A673 (cell line): ENCODE measurements around the gene IL25. TPM values are rescaled to one million over a fixed set of nuclear protein-coding genes. Genes with fewer than 3 reads are reported as not detected.

Source experiments
- BruUV-seq: library from RNA; stranded (reverse); fragments of 400-500 nt; replicated peaks from 2 replicates; lab custom pipeline; 2021; lab: Mats Ljungman, UMichigan
- CTCF ChIA-PET: fragments of 300-600 bp; sonication (Branson Sonifier 250); formaldehyde crosslinking; loops from one replicate; lab custom pipeline; 2022; ENCODE audit warnings: antibody characterized with exemption; lab: Charles Lee
- POLR2A ChIA-PET: fragments of 300-600 bp; sonication (Branson Sonifier 250); formaldehyde crosslinking; loops from one replicate; lab custom pipeline; 2022; ENCODE audit warnings: antibody characterized with exemption; ENCODE audit not compliant: low non-redundant PET; lab: Charles Lee
- DNase-seq: peaks from one replicate; pipeline ENCODE4 v3.0.0-alpha.2; 2015; ENCODE audit warnings: low spot score
- H3K27ac ChIP-seq: fragments of 200-600 bp; sonication (generic); 2 replicates; pipeline ENCODE4 v1.5.1; 2016; ENCODE audit warnings: mixed run types, low read depth, mild to moderate bottlenecking, mixed read lengths, antibody characterized with exemption, low read length; ENCODE audit not compliant: poor library complexity, severe bottlenecking
- H3K27me3 ChIP-seq: fragments of 200-600 bp; sonication (generic); replicated peaks from 2 replicates; pipeline ENCODE4 v1.6.1; 2017; ENCODE audit warnings: mixed run types, low read depth, mild to moderate bottlenecking, mixed read lengths, antibody characterized with exemption, low read length; ENCODE audit not compliant: insufficient read depth, poor library complexity
- H3K36me3 ChIP-seq: fragments of 200-600 bp; sonication (generic); 2 replicates; pipeline ENCODE4 v1.6.1; 2016; ENCODE audit warnings: mixed run types, mild to moderate bottlenecking, mixed read lengths, antibody characterized with exemption, low read length; ENCODE audit not compliant: insufficient read depth, poor library complexity, severe bottlenecking
- H3K4me1 ChIP-seq: fragments of 200-600 bp; sonication (generic); 2 replicates; pipeline ENCODE4 v1.6.1; 2017; ENCODE audit warnings: mixed run types, mild to moderate bottlenecking, mixed read lengths, antibody characterized with exemption, low read length; ENCODE audit not compliant: insufficient read depth, poor library complexity, severe bottlenecking
- H3K4me3 ChIP-seq: fragments of 200-600 bp; sonication (generic); 2 replicates; pipeline ENCODE4 v1.5.1; 2016; ENCODE audit warnings: low read depth, mixed run types, mild to moderate bottlenecking, mixed read lengths, low read length; ENCODE audit not compliant: poor library complexity, severe bottlenecking
- H3K9me3 ChIP-seq: fragments of 200-600 bp; sonication (generic); 2 replicates; pipeline ENCODE4 v1.6.1; 2016; ENCODE audit warnings: mixed run types, low read depth, mild to moderate bottlenecking, mixed read lengths, antibody characterized with exemption, low read length; ENCODE audit not compliant: poor library complexity, severe bottlenecking
- CTCF ChIP-seq: fragments of 300-800, 200-600 bp; sonication (generic); conservative IDR thresholded peaks from 2 replicates; pipeline ENCODE4 v1.5.1; 2017; ENCODE audit warnings: low read depth, mild to moderate bottlenecking, antibody characterized with exemption, low read length, moderate library complexity, mixed read lengths
- EZH2 ChIP-seq: fragments of 200-600 bp; sonication (generic); IDR thresholded peaks from 2 replicates; pipeline ENCODE4 v1.6.1; 2017; ENCODE audit warnings: borderline replicate concordance, low read depth, mild to moderate bottlenecking, mixed read lengths, antibody characterized with exemption, low read length; ENCODE audit not compliant: poor library complexity, severe bottlenecking
- intact Hi-C: fragments of 100-400 bp; cut with micrococcal nuclease; formaldehyde crosslinking; loops from one replicate; pipeline ENCODE4 v1.10.0; 2022; ENCODE audit not compliant: unreplicated experiment
- total RNA-seq: library from RNA; stranded (reverse); gene quantifications from 2 replicates; pipeline ENCODE4 v1.2.3, GENCODE V29; 2021

The IL25 gene
- total RNA-seq, 1 experiment from 2014 or later: not detected

DNA sequence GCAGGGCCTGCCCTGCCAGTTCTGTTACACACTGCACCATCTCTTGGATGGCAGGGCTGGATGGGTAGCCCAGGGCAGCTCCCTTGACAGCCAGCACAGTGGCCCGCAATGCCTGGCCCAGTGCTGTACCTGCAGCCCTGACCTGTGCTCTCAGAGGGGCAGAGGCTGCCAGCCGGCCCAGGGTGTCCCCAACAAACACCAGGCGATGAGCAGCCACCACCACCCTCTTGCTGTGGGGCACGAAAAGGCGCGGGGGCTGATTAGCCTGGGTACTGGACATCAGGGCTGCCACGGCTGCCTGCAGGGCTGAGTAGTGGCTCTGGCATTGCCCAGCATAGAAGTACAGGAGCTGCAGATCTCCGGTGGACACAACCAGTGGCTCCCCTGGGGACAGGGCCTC is 15.3 kb upstream of the IL25 start:
- H3K4me1 ChIP-seq: no peaks in the 10 kb centered on the region
- ChIA-PET CTCF (no interaction called here), POLR2A (no interaction called here)
- no peak overlapping the region for H3K4me3 ChIP-seq
- no peak for TF ChIP-seq CTCF
- TF ChIP-seq EZH2: no peak
- H3K27ac ChIP-seq: no peak overlapping the region
- H3K27me3 ChIP-seq: no peaks in the 10 kb centered on the region
- H3K9me3 ChIP-seq: no peaks in the 10 kb centered on the region
- no peak for DNase-seq
- BruUV-seq: no TSS peak
- intact Hi-C loops: no loop called here
- peaks cover 56% of the 10 kb centered on the region for H3K36me3 ChIP-seq

- TF ChIP-seq CTCF (no peak), EZH2 (no peak)
- no peaks in the 10 kb centered on the region for H3K9me3 ChIP-seq
- H3K36me3 ChIP-seq: peaks cover 59% of the 10 kb centered on the region
- H3K27ac ChIP-seq: no peak overlapping the region
- no peak overlapping the region for H3K4me3 ChIP-seq
- BruUV-seq: no TSS peak
- ChIA-PET POLR2A (interaction anchor here (0.6 kb wide), 1 partner anchor 123 kb away, joined by 3 read pairs; no protein-coding TSS in a partner anchor), CTCF (interaction anchor here (0.6 kb wide), 1 partner anchor 752 kb away, joined by 3 read pairs; no protein-coding TSS in a partner anchor)
- H3K27me3 ChIP-seq: no peaks in the 10 kb centered on the region
- intact Hi-C loops: no loop called here
- no peak for DNase-seq
- H3K4me1 ChIP-seq: no peaks in the 10 kb centered on the region
Observed at GRCh38 chr14:23358042-23358441, 14.6 kb upstream of the IL25 start.

DNA sequence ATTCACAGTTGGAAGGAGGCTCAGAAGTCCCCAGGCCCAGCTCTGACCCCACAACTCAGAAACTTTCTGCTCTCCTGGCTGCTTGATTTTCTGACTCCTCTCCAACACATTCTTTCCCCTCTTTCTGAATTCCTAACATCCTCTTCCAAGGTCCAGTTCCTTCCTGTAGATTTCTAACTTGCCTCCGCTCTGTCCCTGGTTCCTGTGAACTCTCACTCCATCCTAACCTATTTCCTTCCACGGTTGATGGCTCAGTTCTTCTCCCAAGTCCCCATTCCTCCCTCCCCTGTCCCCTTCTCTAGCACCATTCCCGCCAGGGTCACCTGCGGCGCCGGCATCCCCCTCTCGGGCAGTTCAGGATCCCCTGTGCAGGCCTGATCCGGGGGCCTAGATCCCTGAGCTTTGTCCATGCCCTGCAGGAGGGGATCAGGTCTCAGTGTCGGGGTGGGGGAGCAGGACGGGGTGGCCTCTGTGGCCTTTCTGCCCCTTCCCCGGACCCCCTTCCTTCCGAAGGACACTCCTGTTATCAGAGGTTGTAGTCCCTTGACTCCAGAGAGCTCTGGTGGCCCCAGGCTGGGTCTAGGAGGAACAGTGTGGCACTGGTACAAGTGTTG is 13.9 kb upstream of the IL25 start:
- Histone ChIP-seq H3K4me3 (no peak overlapping the region), H3K27me3 (no peaks in the 10 kb centered on the region), H3K27ac (no peak overlapping the region), H3K36me3 (peaks cover 64% of the 10 kb centered on the region), H3K9me3 (no peaks in the 10 kb centered on the region), H3K4me1 (peaks cover 4% of the 10 kb centered on the region)
- intact Hi-C loops: no loop called here
- POLR2A ChIA-PET: interaction anchor here (0.6 kb wide), 1 partner anchor 123 kb away, joined by 3 read pairs; no protein-coding TSS in a partner anchor
- no TSS peak for BruUV-seq
- CTCF ChIA-PET: interaction anchor here (0.6 kb wide), 1 partner anchor 751 kb away, joined by 3 read pairs; no protein-coding TSS in a partner anchor
- TF ChIP-seq EZH2 (no peak), CTCF (no peak)
- DNase-seq: no peak
